AG10803 (cell line): Measurements from ENCODE around the gene UBE2I.

Experiments
- DNase-seq: peaks from one replicate; pipeline ENCODE4 v3.0.0; 2010; ENCODE audit warnings: low read depth
- H3K4me3 ChIP-seq: 2 replicates; pipeline ENCODE4 v1.5.1; 2011; ENCODE audit warnings: mild to moderate bottlenecking, low read length, control low read depth
- CTCF ChIP-seq: conservative IDR thresholded peaks from 2 replicates; pipeline ENCODE4 v1.5.1; 2011; ENCODE audit warnings: mild to moderate bottlenecking, low read length, control low read depth, inconsistent platforms

UBE2I gene

GRCh38 chr16:1311212-1311737 lies 1.8 kb downstream of the UBE2I start:
- H3K4me3 ChIP-seq, result peak overlapping the region; percentile 81
- no peak for TF ChIP-seq CTCF
- no peak for DNase-seq

GRCh38 chr16:1311738-1312466 lies 2.5 kb downstream of the UBE2I start:
- H3K4me3 ChIP-seq, result peak overlapping the region; percentile 81
- no peak for TF ChIP-seq CTCF
- DNase-seq, result peak; percentile 23

GRCh38 chr16:1312467-1312816 lies 3.0 kb downstream of the UBE2I start:
- TF ChIP-seq CTCF, result no peak
- peak overlapping the region; percentile 81 for H3K4me3 ChIP-seq
- DNase-seq, result no peak

GRCh38 chr16:1312903-1313302 lies 3.5 kb downstream of the UBE2I start:
- no peak for DNase-seq
- TF ChIP-seq CTCF, result no peak
- H3K4me3 ChIP-seq, result no peak overlapping the region

- TF ChIP-seq CTCF, result no peak
- DNase-seq, result no peak
- no peak overlapping the region for H3K4me3 ChIP-seq
These were observed 4.4 kb downstream of the UBE2I start for GRCh38 chr16:1313721-1314369.

GRCh38 chr16:1314399-1315068 lies 5.1 kb downstream of the UBE2I start:
- TF ChIP-seq CTCF, result no peak
- DNase-seq, result no peak
- H3K4me3 ChIP-seq, result no peak overlapping the region
